HFF-Myc (cell line): Measurements from ENCODE around the gene ADAMTSL1.

ENCODE experiments used
- DNase-seq: peaks from one replicate; pipeline ENCODE4 v3.0.0-alpha.2; 2011; ENCODE audit warnings: low read depth; ENCODE audit errors: extremely low read depth
- H3K4me3 ChIP-seq: replicated peaks from 2 replicates; pipeline ENCODE4 v1.5.1; 2011; ENCODE audit warnings: low read depth, mild to moderate bottlenecking, control low read depth, low read length
- CTCF ChIP-seq: IDR thresholded peaks from 2 replicates; pipeline ENCODE4 v1.5.1; 2012; ENCODE audit warnings: mild to moderate bottlenecking, low read depth, low read length, control low read depth; ENCODE audit errors: missing control alignments

The ADAMTSL1 gene

GRCh38 chr9:18906656-18907395, 432.9 kb downstream of the ADAMTSL1 start:
- no peak for DNase-seq
- no peak overlapping the region for H3K4me3 ChIP-seq
- TF ChIP-seq CTCF = no peak

- TF ChIP-seq CTCF = no peak
- no peak overlapping the region for H3K4me3 ChIP-seq
- DNase-seq = no peak
Observed at GRCh38 chr9:18907927-18908625, 434.1 kb downstream of the ADAMTSL1 start.

- TF ChIP-seq CTCF = no peak
- DNase-seq = no peak
- H3K4me3 ChIP-seq = no peak overlapping the region
Observed at GRCh38 chr9:18909140-18910018, 435.4 kb downstream of the ADAMTSL1 start.

GRCh38 chr9:18910435-18910834, 436.5 kb downstream of the ADAMTSL1 start:
- no peak for DNase-seq
- no peak overlapping the region for H3K4me3 ChIP-seq
- no peak for TF ChIP-seq CTCF

- TF ChIP-seq CTCF = no peak
- no peak overlapping the region for H3K4me3 ChIP-seq
- DNase-seq = no peak
Observed at GRCh38 chr9:18910916-18911315, 437.0 kb downstream of the ADAMTSL1 start.

GRCh38 chr9:18911714-18912342, 437.9 kb downstream of the ADAMTSL1 start:
- TF ChIP-seq CTCF = no peak
- H3K4me3 ChIP-seq = no peak overlapping the region
- DNase-seq = no peak
